GM12878 (cell line): Measurements from ENCODE around the gene COTL1. TPM values are rescaled to one million over a fixed set of nuclear protein-coding genes. Genes with fewer than 3 reads are reported as not detected.

Experiments
- ATAC-seq: fragments of 200-7000 bp; cut with Tn5 transposase; 3 replicates; pipeline ENCODE4 v1.9.1; 2020; ENCODE audit warnings: mild to moderate bottlenecking, moderate library complexity
- BruUV-seq: library from RNA; stranded (reverse); fragments of 400-500 nt; replicated peaks from 2 replicates; lab custom pipeline; 2021; lab: Mats Ljungman, UMichigan
- CTCF ChIA-PET: fragments of 300-600 bp; sonication (Branson Sonifier 250); formaldehyde crosslinking; extraction: SDS; loops from one replicate; lab custom pipeline; 2021; ENCODE audit warnings: inconsistent platforms; lab: Yijun Ruan, JAX
- POLR2A ChIA-PET: fragments of 350-600 bp; formaldehyde crosslinking; extraction: SDS; loops from one replicate; lab custom pipeline; 2021; ENCODE audit warnings: inconsistent platforms; lab: Charles Lee
- RAD21 ChIA-PET: fragments of 300-600 bp; sonication (Branson Sonifier 250); formaldehyde crosslinking; loops from one replicate; lab custom pipeline; 2023; ENCODE audit warnings: antibody characterized with exemption; ENCODE audit not compliant: unreplicated experiment; lab: Charles Lee
- SMC1A ChIA-PET: fragments of 300-600 bp; sonication (Branson Sonifier 250); formaldehyde crosslinking; loops from one replicate; lab custom pipeline; 2023; ENCODE audit not compliant: unreplicated experiment, uncharacterized antibody; lab: Charles Lee
- DNase-seq: peaks from one replicate; pipeline ENCODE4 v3.0.0-alpha.2; 2011; ENCODE audit warnings: low read depth, low spot score
- FAIRE-seq: peaks from 3 replicates; lab custom pipeline; 2011; peaks lifted over from hg19 to GRCh38; lab: Jason Lieb, UNC
- H2AFZ ChIP-seq: 2 replicates; pipeline ENCODE4 v1.6.0; 2011; ENCODE audit warnings: low read depth, low read length, control low read depth; ENCODE audit not compliant: control insufficient read depth
- H3K27ac ChIP-seq: 2 replicates; pipeline ENCODE4 v1.5.1; 2011; ENCODE audit warnings: control low read depth; ENCODE audit not compliant: control insufficient read depth, insufficient read depth
- H3K27me3 ChIP-seq, 2 experiments: replicated peaks in 1 of 2; 2 replicates each; pipeline versions ENCODE4 v1.6.0 to v1.6.1; 2011; ENCODE audit warnings: low read length in 1 of 2; ENCODE audit not compliant: control insufficient read depth in 2 of 2, insufficient read depth in 2 of 2
- H3K36me3 ChIP-seq, 2 experiments: 2 replicates each; pipeline ENCODE4 v1.5.1; 2011; ENCODE audit warnings: low read length in 1 of 2; ENCODE audit not compliant: control insufficient read depth in 2 of 2, insufficient read depth in 2 of 2
- H3K4me1 ChIP-seq: 2 replicates; pipeline ENCODE4 v1.6.1; 2011; ENCODE audit warnings: mild to moderate bottlenecking, low read length, moderate library complexity, mixed read lengths; ENCODE audit not compliant: control insufficient read depth, insufficient read depth
- H3K4me2 ChIP-seq: 2 replicates; pipeline ENCODE4 v1.6.0; 2011; ENCODE audit warnings: control low read depth; ENCODE audit not compliant: control insufficient read depth, insufficient read depth
- H3K4me3 ChIP-seq: fragments of 200-600 bp; sonication (generic); 2 replicates; pipeline ENCODE4 v1.5.1; 2016
- H3K79me2 ChIP-seq: 2 replicates; pipeline ENCODE4 v1.6.0; 2011; ENCODE audit warnings: low read length; ENCODE audit not compliant: control insufficient read depth, insufficient read depth
- H3K9ac ChIP-seq: 2 replicates; pipeline ENCODE4 v1.8.0; 2011; ENCODE audit warnings: low read length, control low read depth, mixed read lengths; ENCODE audit not compliant: control insufficient read depth, insufficient read depth
- H3K9me3 ChIP-seq: replicated peaks from 3 replicates; pipeline ENCODE4 v1.5.1; 2011; ENCODE audit warnings: mild to moderate bottlenecking, low read length; ENCODE audit not compliant: control insufficient read depth, insufficient read depth
- H4K20me1 ChIP-seq: 2 replicates; pipeline ENCODE4 v1.6.0; 2011; ENCODE audit not compliant: control insufficient read depth, insufficient read depth
- EZH2 ChIP-seq: IDR thresholded peaks from 2 replicates; pipeline ENCODE4 v1.6.1; 2012; ENCODE audit warnings: low read depth, mild to moderate bottlenecking, control low read depth, inconsistent platforms, low read length, borderline replicate concordance; ENCODE audit not compliant: control insufficient read depth
- IKZF1 ChIP-seq: fragments of 450-650 bp; conservative IDR thresholded peaks from 2 replicates; pipeline ENCODE4 v1.6.1; 2017; ENCODE audit warnings: antibody characterized with exemption, mild to moderate bottlenecking
- IRF4 ChIP-seq: IDR thresholded peaks from 2 replicates; pipeline ENCODE4 v1.6.1; 2011; ENCODE audit warnings: low read depth, low read length
- JUNB ChIP-seq: IDR thresholded peaks from 2 replicates; pipeline ENCODE4 v1.6.1; 2016; ENCODE audit warnings: antibody characterized with exemption, mild to moderate bottlenecking
- JUND ChIP-seq: IDR thresholded peaks from 2 replicates; pipeline ENCODE4 v1.6.1; 2012; ENCODE audit warnings: low read depth, mild to moderate bottlenecking, low read length, improper control_type of control experiment, moderate library complexity
- KLF5 ChIP-seq: fragments of 450-650 bp; IDR thresholded peaks from 2 replicates; pipeline ENCODE4 v1.6.1; 2014; ENCODE audit warnings: mild to moderate bottlenecking; ENCODE audit not compliant: partially characterized antibody
- MTA3 ChIP-seq: IDR thresholded peaks from 2 replicates; pipeline ENCODE4 v1.6.1; 2012; ENCODE audit warnings: low read length, inconsistent platforms, borderline replicate concordance
- MYC ChIP-seq: IDR thresholded peaks from 2 replicates; pipeline ENCODE4 v1.6.1; 2011; ENCODE audit warnings: mild to moderate bottlenecking, low read length, moderate library complexity, inconsistent platforms; ENCODE audit not compliant: insufficient read depth, insufficient replicate concordance, insufficient read length, severe bottlenecking
- NFIC ChIP-seq: IDR thresholded peaks from 2 replicates; pipeline ENCODE4 v1.6.1; 2012; ENCODE audit warnings: low read depth, mild to moderate bottlenecking, inconsistent platforms, low read length, moderate library complexity
- NFYA ChIP-seq: IDR thresholded peaks from 2 replicates; pipeline ENCODE4 v1.6.1; 2011; ENCODE audit warnings: low read depth, mild to moderate bottlenecking, low read length, improper control_type of control experiment, borderline replicate concordance
- NR2C1 ChIP-seq: fragments of 450-650 bp; IDR thresholded peaks from 2 replicates; pipeline ENCODE4 v1.6.1; 2017; ENCODE audit warnings: antibody characterized with exemption, mild to moderate bottlenecking, moderate library complexity
- POLR2AphosphoS5 ChIP-seq: IDR thresholded peaks from 2 replicates; pipeline ENCODE4 v1.6.1; 2011; ENCODE audit warnings: mild to moderate bottlenecking, low read length, inconsistent platforms
- POU2F2 ChIP-seq: IDR thresholded peaks from 3 replicates; pipeline ENCODE4 v1.6.1; 2011; ENCODE audit warnings: low read depth, mild to moderate bottlenecking, low read length, borderline replicate concordance
- RAD51 ChIP-seq: fragments of 450-650 bp; IDR thresholded peaks from 2 replicates; pipeline ENCODE4 v1.6.1; 2016; ENCODE audit warnings: moderate library complexity, mild to moderate bottlenecking, inconsistent platforms
- RUNX3 ChIP-seq: IDR thresholded peaks from 2 replicates; pipeline ENCODE4 v1.6.1; 2012; ENCODE audit warnings: low read length, inconsistent platforms
- SMARCA5 ChIP-seq: fragments of 450-650 bp; IDR thresholded peaks from 2 replicates; pipeline ENCODE4 v1.6.1; 2017; ENCODE audit warnings: mild to moderate bottlenecking
- WRNIP1 ChIP-seq: IDR thresholded peaks from 2 replicates; pipeline ENCODE4 v1.6.1; 2011; ENCODE audit warnings: low read depth, low read length, improper control_type of control experiment, borderline replicate concordance
- YY1 ChIP-seq: IDR thresholded peaks from 2 replicates; pipeline ENCODE4 v1.6.1; 2011; ENCODE audit warnings: low read depth, mild to moderate bottlenecking, low read length
- ZBED1 ChIP-seq: IDR thresholded peaks from 2 replicates; pipeline ENCODE4 v1.6.1; 2016; ENCODE audit warnings: borderline replicate concordance
- WGBS: methylation state at CpG from one replicate; pipeline ENCODE4 v1.1.6; 2016; ENCODE audit warnings: low lambda C conversion rate; ENCODE audit not compliant: insufficient replicate concordance, insufficient coverage; ENCODE audit errors: missing lambda C conversion rate; 5-methylcytosine and 5-hydroxymethylcytosine counted together
- in situ Hi-C: fragments of 300-500 bp; cut with MboI; formaldehyde crosslinking; loops from 9 replicates; pipeline ENCODE4 v1.14.3; 2018; ENCODE audit warnings: mixed read lengths
- intact Hi-C: fragments of 100-400 bp; cut with micrococcal nuclease; formaldehyde crosslinking; loops from one replicate; pipeline ENCODE4 v1.14.2; 2022; ENCODE audit not compliant: unreplicated experiment
- polyA plus RNA-seq, 11 experiments: library from polyadenylated mRNA; depleted of rRNA in 4 of 11; unstranded in 6 of 11; stranded (reverse) in 5 of 11; fragments of >200 nt; fragmentation: Nextera tagmentation in 4 of 11; fragmentation: Illumina TruSeq in 1 of 11; extraction: Ambion mirVana in 4 of 11; extraction: Trizol in 1 of 11; gene quantifications; 1 replicate in 1 of 11; 2 replicates in 10 of 11; pipeline versions ENCODE4 v1.2.1 to v1.2.3, GENCODE V29; 2011 to 2016; ENCODE audit warnings: inconsistent platforms in 2 of 11, missing spikeins in 2 of 11, low read depth in 1 of 11
- total RNA-seq, 4 experiments: library from RNA; depleted of rRNA in 3 of 4; stranded (reverse); fragments of >200 nt in 3 of 4; fragmentation: Illumina TruSeq in 1 of 4; extraction: Trizol in 1 of 4; gene quantifications; 2 replicates each; pipeline versions ENCODE4 v1.2.1 to v1.2.3, GENCODE V29; 2013 to 2021
- TF ChIP-seq, protein P1 (sequence below): fragments of 450-650 bp; formaldehyde crosslinking; IDR thresholded peaks from 2 replicates; pipeline ENCODE4 v1.4.0; 2022; ENCODE audit warnings: mild to moderate bottlenecking, moderate library complexity
- TF ChIP-seq, protein P2 (sequence below): IDR thresholded peaks from 2 replicates; pipeline ENCODE4 v1.6.1; 2011; ENCODE audit warnings: low read depth, mild to moderate bottlenecking, low read length, moderate library complexity, borderline replicate concordance; ENCODE audit errors: extremely low read depth

The COTL1 gene
- total and polyA plus RNA-seq, 10 of the 15 experiments (the other 5 are each of a cell fraction or from before 2014, with no cell fraction given): 140 to 894 (median 330) TPM

DNA sequence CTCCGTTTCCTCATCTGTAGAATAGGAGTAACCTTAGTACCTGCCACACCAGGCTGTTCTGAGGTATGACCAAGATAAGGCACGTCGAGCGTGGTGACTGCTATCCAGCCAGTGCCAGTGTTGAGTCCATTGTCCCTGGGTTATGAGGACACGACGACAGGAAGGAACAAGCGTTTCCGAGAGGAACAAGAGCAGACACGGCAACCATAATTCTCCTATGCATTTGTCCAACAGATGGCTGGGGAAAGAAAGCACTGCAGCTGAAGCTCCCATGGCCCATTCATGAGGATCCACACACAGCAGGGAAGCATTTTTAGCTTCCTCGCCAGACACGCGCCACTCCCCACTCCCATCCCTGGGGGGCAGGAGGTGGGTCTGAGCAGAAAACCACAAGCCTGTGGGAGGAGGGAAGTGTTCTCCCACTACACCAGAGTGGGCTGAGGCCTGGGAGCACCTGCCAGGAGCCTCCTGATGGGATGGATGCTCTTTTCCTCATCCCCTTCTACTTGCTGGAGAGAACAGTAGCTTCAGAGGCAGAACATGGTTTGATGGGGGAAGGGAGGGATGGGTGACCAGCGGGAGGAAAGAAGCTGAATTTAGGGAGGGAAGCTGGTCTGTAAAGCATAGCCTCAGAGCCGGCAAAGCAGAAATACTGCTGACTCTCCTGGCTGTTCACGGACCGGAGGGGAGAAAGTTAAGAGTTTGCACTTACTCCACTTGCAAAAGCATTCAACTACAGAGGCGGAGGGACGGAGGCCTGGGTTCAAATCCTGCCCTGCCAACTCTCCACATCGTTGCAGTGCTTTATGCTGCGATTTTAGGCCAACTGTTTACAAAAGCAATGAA is 2.7 kb downstream of the COTL1 start:
- Histone ChIP-seq H3K27ac (peak overlapping the region; percentile 78), H2AFZ (no peak overlapping the region), H3K4me3 (peak overlapping the region; percentile 99), H4K20me1 (peaks cover 9% of the 10 kb centered on the region), H3K36me3 (peaks cover 12 to 29% of the 10 kb centered on the region in 2 experiments), H3K79me2 (peaks cover 73% of the 10 kb centered on the region), H3K4me2 (peak overlapping the region; percentile 92), H3K9me3 (peaks cover 9% of the 10 kb centered on the region; the same call in 2 of the 3 replicates), H3K4me1 (peaks cover 43% of the 10 kb centered on the region), H3K9ac (peak overlapping the region; percentile 84), H3K27me3 (no peaks in the 10 kb centered on the region)
- FAIRE-seq (no peak), ATAC-seq (no peak), DNase-seq (no peak)
- SMC1A ChIA-PET: interaction anchor here (1.0 to 14.0 kb wide), 7 partner anchors 13 to 107 kb away, joined by 3 to 229 read pairs (median 7); no protein-coding TSS in a partner anchor
- intact Hi-C loops: no loop called here
- 33% methylated on average over 20 of the region's 20 CpGs for WGBS
- CTCF ChIA-PET: interaction anchor here (0.8 to 2.7 kb wide), 10 partner anchors 9 to 111 kb away, joined by 3 to 17 read pairs (median 6); no protein-coding TSS in a partner anchor
- in situ Hi-C loops: loop anchor here (25.0 kb wide), 1 partner anchor 947 kb away; no protein-coding TSS in a partner anchor
- BruUV-seq: no TSS peak
- RAD21 ChIA-PET: interaction anchor here (1.3 to 11.3 kb wide), 7 partner anchors 13 to 109 kb away, joined by 3 to 224 read pairs (median 6); no protein-coding TSS in a partner anchor
- POLR2A ChIA-PET: interaction anchor here (0.5 to 10.6 kb wide), 7 partner anchors 14 to 108 kb away, joined by 3 to 214 read pairs (median 4); no protein-coding TSS in a partner anchor
- TF ChIP-seq RUNX3 (peak; percentile 34; the same call in 1 of the 2 replicates), EZH2 (no peak), SMARCA5 (0 out of 2 replicates have a peak, but pooled peaks have one; percentile 76), MYC (no peak), IKZF1 (peak; percentile 35; the same call in 1 of the 2 replicates), POLR2AphosphoS5 (peak; percentile 72), KLF5 (no peak), NFYA (no peak), NFIC (no peak), JUNB (no peak), NR2C1 (no peak), WRNIP1 (0 out of 2 replicates have a peak, but pooled peaks have one; percentile 79), IRF4 (no peak), ZBED1 (0 out of 2 replicates have a peak, but pooled peaks have one; percentile 10), MTA3 (0 out of 2 replicates have a peak, but pooled peaks have one; percentile 52), YY1 (no peak), POU2F2 (peak; percentile 20; the same call in 1 of the 3 replicates), RAD51 (no peak), JUND (no peak)
- TF ChIP-seq, protein P1, sequence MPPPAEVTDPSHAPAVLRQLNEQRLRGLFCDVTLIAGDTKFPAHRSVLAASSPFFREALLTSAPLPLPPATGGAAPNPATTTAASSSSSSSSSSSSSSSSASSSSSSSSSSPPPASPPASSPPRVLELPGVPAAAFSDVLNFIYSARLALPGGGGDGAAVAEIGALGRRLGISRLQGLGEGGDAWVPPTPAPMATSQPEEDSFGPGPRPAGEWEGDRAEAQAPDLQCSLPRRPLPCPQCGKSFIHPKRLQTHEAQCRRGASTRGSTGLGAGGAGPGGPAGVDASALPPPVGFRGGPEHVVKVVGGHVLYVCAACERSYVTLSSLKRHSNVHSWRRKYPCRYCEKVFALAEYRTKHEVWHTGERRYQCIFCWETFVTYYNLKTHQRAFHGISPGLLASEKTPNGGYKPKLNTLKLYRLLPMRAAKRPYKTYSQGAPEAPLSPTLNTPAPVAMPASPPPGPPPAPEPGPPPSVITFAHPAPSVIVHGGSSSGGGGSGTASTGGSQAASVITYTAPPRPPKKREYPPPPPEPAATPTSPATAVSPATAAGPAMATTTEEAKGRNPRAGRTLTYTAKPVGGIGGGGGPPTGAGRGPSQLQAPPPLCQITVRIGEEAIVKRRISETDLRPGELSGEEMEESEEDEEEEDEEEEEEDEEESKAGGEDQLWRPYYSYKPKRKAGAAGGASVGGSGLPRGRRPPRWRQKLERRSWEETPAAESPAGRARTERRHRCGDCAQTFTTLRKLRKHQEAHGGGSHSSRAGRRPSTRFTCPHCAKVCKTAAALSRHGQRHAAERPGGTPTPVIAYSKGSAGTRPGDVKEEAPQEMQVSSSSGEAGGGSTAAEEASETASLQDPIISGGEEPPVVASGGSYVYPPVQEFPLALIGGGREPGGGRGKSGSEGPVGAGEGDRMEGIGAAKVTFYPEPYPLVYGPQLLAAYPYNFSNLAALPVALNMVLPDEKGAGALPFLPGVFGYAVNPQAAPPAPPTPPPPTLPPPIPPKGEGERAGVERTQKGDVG (CRISPR knock-in tag): no peak
- TF ChIP-seq, protein P2, sequence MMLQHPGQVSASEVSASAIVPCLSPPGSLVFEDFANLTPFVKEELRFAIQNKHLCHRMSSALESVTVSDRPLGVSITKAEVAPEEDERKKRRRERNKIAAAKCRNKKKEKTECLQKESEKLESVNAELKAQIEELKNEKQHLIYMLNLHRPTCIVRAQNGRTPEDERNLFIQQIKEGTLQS: no peak
